Myocyte (in vitro differentiated cells): ENCODE measurements around the gene GRK4. TPM values are rescaled to one million over a fixed set of nuclear protein-coding genes. Genes with fewer than 3 reads are reported as not detected.

Experiments used
- DNase-seq: peaks from one replicate; pipeline ENCODE4 v3.0.0-alpha.2; 2012; ENCODE audit warnings: low read depth
- total RNA-seq: library from RNA; depleted of rRNA; stranded (reverse); fragments of >200 nt; gene quantifications from 2 replicates; pipeline ENCODE4 v1.2.3, GENCODE V29; 2014

Gene GRK4
- total RNA-seq, 1 donor from 2014 or later, result 16.7 TPM

DNA sequence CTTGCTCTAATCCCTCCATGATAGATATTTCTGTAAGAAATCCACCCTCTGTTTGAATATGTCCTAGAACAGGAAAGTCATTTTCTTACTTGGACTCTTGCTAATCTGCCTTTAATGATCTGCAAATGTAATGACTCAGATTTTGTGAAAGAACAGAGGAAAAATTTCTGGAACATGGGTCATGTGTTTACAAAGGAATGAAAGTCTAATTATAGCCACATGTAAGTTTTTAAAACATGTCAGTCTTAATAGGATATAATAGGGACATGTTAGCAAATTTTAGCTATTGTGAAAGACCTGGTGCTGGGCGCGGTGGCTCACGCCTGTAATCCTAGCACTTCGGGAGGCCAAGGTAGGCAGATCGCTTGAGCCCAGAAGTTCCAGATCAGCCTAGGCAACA, 47.6 kb downstream of the GRK4 start:
- DNase-seq, result no peak

DNA sequence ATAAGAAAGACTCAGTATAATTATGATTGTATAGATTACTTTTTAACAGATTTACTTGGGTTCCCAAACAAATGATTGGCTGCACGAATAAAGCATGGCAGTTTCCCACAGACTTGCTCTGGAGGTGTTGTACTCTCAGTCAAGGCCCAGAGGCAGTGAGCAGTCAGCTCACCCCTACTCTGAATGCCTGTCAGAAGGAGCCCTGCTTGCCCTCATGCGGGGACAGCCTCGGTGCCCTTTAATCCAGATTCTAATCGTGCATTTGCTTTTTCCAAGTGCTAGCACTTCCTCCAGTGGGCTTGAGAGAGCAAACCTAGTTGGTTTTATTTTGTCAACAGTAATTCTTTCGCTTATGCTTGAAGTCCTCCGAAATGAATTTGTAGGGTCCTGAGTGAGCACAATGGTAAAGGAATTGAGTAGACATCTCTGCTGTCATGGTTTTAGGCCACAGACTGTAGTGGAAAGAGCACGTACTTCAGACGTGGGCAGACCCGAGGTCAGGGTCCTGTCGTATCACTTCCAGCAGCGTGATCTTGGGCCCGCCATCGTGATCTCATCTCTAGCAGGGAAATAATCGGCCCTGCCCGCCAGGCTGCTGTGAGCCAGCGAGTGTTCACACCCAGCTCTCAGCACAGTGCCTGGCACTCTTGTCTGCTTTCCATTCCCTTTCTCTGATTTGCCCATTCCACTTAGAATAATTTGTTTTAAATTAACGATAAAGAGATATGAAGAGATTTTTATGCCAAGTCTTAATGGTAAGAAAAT, 48.3 kb downstream of the GRK4 start:
- DNase-seq, result no peak

DNA sequence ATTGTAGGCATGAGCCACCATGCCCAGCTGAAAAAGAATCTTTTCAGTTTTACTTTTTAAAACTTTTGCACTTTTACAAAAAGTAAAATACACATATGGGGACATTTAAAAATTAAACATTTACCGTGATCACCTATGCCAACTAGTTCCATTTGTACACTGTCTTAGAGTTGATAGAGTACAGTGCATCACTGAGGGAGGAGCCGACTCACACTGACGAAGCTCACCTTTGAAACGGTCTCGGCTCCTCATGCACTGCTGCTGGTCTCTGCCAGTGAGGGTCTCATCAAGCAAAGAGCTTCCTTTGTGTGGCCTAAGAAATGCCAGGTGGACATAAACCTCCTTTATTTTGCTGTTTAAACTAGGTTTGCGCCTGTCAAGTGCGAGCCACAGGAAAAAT, 50.0 kb downstream of the GRK4 start:
- no peak for DNase-seq

DNA sequence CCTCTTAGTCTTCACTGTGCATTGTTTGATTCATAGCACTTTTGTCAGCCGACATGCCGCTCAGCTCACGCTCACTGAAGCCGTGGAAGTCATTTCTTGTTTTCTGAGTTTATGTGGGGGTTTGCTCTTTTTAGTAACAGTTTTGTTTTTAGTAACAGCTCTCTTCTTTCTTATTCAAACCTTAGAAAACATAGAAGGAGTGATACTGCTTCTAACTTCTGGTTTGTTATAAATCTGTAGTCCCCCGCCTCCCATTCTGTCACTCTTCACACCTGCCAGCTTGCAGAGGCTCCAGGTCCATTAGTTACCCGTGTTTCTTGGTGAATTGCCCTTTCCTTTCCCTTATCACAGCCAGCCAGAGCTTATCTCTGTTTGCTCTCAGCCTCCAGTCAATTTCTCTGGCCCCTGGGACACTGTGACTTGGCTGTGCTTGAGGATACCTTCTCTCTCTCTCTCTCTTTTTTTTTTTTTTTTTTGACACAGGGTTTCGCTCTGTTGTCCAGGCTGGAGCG, 50.5 kb downstream of the GRK4 start:
- no peak for DNase-seq

DNA sequence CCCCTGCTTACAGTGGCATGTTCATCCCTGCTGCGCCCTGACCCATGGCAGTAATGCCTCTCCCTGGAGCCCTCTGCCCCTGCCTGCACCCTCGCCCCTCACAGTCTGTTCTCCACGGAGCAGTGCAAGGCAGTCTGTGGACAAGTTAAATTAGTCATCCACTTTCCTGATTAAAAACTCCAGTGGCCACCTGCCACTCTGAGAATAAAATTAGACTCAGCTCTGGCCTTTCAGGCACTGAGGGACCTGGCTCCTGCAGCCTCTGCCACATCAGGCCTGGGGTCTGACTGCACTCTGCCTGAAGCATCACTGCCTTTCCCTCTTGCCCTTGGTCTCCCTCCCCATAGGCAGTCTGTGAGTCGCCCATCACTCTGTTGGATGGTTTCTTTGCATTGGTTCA, 53.6 kb downstream of the GRK4 start:
- DNase-seq, result peak; percentile 81

DNA sequence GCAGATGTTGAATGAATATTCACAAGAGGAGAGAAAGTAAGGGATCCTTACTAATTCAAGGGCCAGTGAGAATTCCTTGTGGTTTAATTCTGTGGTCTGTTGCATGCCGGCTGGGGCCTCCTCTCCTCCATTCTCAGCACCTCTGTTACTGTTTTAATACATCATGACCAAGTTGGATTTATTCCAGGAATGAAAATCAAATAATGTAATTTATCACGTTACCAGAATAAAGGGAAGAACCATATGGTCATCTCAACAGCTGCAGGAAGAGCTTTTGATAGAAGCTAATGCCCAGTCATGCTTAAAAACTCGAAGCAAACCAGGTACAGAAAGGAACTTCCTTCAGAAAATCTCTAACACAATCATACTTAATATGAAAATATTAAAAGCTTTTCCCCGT, 54.1 kb downstream of the GRK4 start:
- peak; percentile 85 for DNase-seq

DNA sequence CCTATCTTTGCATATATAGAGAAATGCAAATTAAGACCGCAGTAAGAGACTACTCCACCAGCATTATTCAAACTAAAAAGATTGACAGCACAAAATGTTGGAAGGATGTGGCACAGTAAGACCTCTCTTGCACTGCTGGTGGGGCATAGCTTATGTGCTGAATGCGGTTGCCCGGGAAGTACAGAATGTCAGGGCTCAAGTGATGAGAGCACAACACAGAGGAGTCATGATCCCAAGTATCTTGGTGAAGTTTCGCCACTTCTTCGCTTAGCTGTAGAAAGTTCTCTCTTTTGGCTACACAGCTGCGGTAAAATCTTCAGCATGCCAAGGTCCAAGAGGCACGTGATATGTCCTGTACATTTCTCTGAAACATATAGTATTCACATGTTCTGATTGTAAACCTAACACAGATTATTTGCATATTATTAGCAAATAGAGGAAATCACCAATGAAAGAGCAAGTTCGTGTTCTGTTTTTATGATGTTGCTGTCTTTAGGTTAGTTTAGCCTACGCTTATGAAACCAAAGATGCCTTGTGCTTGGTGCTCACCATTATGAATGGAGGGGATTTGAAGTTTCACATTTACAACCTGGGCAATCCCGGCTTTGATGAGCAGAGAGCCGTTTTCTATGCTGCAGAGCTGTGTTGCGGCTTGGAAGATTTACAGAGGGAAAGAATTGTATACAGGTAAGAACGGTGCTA, 55.9 kb downstream of the GRK4 start:
- DNase-seq, result no peak

DNA sequence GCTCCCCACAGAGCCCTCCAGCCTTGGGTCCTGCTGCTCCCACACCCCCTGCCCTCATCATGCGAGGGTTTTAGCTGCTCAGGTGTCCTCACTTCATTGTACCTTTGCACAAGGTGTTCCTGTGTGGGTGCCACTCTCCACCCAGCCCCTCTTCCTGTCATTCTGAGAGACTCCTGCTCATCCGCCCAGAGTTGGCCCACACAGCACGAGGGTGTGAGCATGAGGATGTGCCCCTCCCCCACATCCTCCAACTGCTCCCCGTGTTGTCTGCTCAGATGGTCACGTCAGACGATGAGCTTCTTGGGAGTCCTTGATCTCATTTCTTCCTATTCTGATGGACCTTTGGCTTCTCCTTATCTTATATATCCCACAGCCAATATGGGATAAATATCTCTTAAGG, 57.8 kb downstream of the GRK4 start:
- no peak for DNase-seq

DNA sequence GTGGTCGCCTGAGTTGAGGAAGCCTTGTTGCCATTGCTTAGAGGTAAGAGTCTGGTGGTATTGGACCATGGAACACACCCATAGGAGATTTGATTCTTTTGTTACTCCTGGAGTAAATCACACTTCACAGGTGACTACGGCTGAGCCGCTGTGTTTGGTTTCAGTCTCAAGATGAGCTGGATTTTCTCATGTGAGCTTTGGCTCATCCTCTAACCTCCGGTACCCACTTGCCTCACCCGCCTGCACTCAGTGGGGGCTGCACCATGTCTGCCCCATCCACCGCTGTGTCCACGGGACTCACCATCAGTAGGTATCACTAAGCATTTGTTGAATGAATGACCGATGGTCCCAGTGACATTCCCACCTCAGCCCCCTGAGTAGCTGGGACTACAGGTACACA, 58.3 kb downstream of the GRK4 start:
- no peak for DNase-seq

DNA sequence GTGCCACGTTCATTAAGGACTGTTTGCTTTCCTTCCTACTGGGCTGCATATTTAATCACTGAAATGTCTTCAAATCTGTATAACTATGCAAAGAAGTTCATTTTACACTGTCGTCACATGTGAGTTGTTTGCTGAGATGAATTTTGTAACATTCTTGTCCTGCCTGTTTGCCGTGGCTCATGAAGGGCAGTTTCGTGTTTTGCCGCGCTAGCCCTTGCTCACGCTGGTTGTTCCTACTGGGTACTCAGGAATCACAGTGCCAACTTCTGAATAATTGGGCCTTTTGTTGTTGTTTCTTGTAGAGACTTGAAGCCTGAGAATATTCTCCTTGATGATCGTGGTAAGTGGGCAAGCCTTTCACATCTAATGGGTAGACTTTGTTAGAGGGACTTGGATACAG, 58.7 kb downstream of the GRK4 start:
- no peak for DNase-seq

DNA sequence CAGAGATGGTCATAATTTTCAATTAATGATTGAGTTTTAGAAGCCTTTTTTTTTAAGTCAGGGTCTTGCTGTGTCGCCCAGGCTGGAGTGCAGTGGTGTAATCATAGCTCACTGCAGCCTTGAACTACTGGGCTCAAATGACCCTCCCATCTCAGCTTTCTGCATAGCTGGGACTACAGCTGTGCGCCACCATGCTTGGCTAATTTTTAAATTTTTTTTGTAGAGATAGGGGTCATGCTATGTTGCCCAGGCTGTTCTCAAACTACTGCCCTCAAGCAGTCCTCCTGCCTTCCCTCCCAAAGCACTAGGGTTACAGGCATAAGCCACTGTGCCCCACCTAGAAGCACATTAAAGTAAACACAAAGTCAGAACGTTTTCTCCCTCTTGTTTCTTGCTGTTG, 59.3 kb downstream of the GRK4 start:
- DNase-seq, result no peak

DNA sequence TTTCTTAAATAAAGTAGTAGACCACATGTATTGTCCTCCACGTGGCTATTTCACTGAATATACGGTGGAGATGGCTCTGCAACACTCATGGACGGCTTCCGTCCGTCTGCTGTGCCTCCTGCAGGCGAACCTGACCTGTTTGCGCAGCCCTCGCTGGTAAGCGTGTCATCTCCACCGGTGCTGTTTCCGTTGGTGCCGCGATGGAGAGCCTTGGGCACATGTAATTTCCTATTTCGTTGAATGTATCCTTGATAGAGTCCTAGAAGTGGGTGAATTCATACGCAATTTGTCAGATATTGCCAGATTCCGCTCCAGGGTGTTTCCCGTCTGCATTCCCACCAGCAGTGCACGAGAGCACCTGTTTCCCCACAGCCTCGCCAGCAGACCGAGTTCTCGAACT, 62.5 kb downstream of the GRK4 start:
- DNase-seq, result no peak

DNA sequence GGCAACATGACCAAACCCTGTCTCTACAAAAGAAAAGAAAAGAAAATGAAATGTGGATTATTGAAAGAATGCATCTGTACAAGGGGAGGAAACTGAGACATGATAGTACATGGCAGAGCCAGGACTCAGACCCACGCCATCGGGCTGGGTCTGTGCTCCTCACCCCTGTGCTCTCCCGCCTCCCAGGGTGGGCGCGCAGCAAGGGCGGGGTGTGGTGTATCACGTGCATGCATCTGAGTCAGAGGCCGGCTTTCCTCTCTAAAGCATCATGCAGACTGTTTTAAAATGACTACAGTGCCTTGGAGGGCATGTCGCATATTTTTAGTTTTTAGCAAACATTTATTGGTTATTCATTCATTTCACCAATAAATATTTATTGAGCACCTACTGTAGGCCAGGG, 63.2 kb downstream of the GRK4 start:
- DNase-seq, result no peak

DNA sequence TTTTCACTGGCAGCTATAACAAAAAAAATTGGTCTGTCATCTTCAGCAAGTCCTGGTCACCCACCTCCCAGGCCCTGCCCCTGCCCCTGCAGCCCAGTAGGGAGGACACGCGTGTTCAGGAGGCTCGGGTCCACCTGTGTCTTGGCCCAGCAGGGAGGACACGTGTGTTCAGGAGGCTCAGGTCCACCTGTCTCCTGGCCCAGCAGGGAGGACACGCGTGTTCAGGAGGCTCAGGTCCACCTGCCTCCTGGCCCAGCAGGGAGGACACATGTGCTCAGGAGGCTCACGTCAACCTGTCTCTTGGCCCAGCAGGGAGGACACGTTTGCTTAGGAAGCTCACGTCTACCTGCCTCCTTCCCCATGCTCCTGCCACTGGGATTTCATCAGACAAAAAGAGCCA, 66.1 kb downstream of the GRK4 start:
- DNase-seq, result no peak

DNA sequence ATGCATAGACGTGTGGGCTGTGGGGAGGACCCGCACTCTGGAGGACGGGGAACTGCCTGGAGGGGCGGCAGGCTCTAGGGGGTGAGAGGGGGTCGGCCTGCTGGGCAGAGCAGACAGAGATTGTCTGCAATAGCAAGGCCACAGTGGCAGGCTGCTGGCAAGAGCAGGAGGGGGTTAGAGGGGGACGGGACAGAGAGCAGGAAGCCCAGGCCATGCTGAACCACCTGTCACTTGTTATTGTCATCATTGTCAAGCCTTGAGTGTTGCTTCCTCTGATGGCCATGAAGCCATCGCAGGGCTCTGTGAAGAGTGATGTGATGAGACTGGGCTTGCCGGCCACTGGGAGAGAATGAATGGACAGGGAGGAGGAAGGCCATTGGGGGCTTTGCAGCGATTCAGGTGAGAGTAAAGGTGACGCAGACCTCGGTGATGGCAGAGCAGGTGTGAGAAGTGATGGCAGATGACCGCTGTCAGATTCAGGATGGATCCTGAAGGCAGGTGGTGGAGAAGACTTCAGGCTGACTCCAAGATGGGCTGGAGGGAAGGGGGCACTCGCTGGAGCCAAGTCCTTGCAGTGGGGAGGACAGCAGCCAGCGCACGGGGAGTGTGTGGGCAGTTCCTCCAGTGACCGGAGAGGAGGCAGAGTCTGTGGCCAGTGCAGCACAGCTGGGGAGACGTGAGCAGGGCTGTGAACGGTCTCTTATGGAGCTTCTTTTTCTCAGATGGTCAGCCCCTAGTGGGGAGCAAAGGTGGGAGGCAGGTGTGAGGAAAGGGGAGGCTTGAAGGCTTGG, 67.4 kb downstream of the GRK4 start:
- DNase-seq, result peak; percentile 41

DNA sequence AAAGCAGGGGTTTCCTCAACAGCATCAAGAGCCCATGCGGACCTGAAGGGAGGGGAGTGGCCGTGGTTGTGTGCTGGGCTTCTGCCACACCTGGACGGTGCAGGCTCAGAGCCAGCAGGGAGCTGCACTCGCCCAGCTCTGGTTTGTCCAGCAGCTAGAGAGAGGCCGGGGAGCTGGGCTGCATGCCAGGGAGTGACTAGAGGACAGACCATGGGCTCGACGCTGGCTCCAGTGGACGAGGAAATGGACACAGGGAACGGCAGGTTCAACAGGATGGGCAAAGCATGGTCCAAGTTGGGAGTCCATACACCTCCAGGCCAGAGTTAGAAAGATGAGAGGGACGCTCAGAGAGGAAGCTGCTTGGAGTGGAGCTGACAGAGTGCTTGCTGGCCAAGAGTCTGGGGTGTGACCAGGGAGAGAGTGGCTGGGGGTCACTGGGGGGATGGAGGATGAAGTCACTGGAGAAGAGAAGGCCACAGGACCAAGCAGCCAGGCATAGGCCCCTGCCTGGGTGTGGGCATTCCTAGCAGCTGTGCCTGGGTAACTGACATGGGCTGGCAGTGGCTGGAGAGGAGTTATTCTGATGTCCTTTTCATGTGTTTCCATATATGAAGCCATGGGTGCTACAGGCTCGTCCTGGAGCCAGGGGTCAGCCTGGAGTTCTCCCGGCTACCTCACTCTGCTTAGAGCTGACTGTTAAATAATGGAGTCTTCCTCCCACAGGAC, 68.1 kb downstream of the GRK4 start:
- peak; percentile 58 for DNase-seq

DNA sequence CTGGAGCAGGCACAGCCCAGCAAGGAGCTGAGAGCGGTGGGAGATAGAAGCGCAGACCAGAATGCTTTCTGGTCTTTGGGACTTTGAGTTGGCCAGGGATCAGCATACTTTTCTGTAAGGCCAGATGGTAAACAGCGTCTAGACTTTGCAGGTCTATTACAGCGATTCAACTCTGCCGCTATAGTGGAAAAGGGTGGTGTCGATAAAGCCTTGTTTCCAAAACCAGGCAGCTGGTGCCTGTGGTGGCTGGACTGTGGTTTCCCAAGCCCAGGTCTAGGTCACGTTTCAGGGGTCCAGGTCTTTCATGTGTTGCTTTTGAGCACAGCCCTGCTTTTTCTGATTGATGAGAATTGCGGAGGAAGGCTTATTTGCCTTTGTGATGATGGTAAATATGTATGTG, 70.9 kb downstream of the GRK4 start:
- peak; percentile 67 for DNase-seq

DNA sequence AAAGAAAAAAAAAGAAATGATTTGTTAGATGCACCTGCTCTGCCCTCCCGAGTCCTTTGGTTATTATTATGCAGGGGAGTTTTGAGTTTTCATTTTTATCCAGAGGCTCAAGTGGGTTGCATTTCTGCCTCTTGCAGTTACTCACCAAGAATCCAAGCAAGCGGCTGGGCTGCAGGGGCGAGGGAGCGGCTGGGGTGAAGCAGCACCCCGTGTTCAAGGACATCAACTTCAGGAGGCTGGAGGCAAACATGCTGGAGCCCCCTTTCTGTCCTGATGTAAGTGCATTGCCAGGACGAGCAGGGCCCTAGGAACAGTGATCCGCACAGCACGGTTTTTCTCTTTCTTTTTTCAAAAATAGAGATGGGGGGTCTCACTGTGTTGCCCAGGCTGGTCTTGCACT, 71.9 kb downstream of the GRK4 start:
- no peak for DNase-seq

DNA sequence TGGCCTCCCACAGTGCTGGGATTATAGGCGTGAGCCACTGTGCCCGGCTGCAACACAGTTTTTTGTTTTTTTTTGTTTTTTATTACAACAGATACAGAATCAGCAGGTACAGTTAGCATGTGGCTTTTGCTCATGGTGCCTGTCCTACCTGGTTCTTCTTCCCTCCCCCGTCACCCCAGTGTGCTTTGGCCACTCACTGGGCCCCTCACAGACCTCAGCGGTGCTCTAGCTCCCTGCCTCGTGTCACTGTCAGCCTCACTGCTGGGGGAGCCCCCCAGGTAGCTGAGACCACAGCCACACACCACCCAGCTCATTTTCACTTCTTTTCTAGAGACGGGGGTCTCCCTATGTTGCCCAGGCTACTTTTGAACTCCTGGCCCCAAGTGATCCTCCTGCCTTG, 72.3 kb downstream of the GRK4 start:
- DNase-seq, result no peak

DNA sequence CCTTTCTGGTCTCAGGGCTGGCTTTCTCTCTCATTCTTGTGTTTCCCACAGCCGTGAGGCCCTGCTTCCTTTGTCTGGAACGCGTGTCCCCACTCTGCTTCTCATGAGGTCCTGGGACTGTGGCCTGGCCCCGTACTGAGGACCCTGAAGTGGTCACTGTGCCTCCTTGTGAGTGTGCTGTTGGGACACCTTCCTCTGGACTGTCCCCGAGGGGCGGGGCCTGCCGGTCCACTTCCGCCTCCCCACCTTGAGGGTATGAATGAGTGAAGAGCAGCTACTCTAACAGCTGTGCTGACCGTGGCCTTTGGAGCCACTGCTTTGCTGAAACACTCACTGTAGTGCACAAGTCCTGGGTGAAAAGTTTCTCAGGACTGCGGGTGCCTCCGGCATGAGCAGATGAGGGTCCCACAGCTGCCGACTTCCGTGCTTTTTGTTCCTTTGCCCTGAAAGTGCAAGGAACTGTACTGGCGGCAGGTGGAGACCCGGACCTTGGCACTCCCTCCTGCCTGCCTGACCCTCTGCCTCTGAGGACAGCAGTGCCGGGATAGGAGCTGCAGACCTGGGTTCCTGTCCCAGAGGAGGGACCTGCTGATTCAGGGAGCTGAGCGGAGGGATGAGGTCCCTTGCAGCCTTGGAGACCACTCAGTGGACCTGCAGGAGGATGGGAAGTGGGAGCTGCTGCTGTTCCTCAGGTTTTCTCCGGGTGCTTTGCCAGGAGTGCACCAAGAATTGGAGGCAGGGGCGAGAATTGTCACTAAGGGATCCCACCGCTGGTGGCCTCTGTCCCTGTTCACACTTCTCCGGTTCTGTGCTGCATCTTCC, 73.0 kb downstream of the GRK4 start:
- no peak for DNase-seq
